Measurements from ENCODE around the gene PVALB. TPM values are rescaled to one million over a fixed set of nuclear protein-coding genes. Genes with fewer than 3 reads are reported as not detected.

Gene PVALB
- total and polyA plus RNA-seq, 9 of the 15 experiments (the other 6 are each of a cell fraction or from before 2014, with no cell fraction given): not detected

- intact Hi-C loops (cut with micrococcal nuclease): no loop called here
- CTCF ChIA-PET (ENCODE audit: low intra/inter-chr PET ratio): no interaction called here
- no peak for ATAC-seq
These were observed 47.8 kb upstream of the PVALB start for GRCh38 chr22:36864454-36865215.

More at GRCh38 chr22:36864454-36865215, 47.8 kb upstream of the PVALB start:
- Histone ChIP-seq H3K9me1 (ENCODE audit: control insufficient read depth, insufficient read depth, low read length) (no peaks in the 10 kb centered on the region), H3K27ac (ENCODE audit: extremely low read depth, low read depth, low read length) (no peak overlapping the region), H3K4me3 (no peak overlapping the region), H3K9ac (ENCODE audit: insufficient read depth in 1 of 2, low read depth in 2 of 2, low read length in 2 of 2) (no peak overlapping the region), H2AFZ (ENCODE audit: low read depth, low read length) (no peak overlapping the region), H3K27me3 (ENCODE audit: control insufficient read depth in 2 of 2, insufficient read depth in 2 of 2, low read length in 2 of 2) (peaks cover 0 to 5% of the 10 kb centered on the region in 2 experiments; a peak in 2 of 5 replicates), H3K4me1 (replicated peaks in 1 of 2; ENCODE audit: control insufficient read depth in 2 of 2, insufficient read depth in 2 of 2, low read length in 2 of 2) (peaks cover 0 to 13% of the 10 kb centered on the region in 2 experiments; a peak in 2 of 5 replicates), H4K20me1 (replicated peaks; ENCODE audit: control insufficient read depth, insufficient read depth, low read length) (no peaks in the 10 kb centered on the region), H3K9me3 (replicated peaks; ENCODE audit: control insufficient read depth, insufficient read depth, low read depth, low read length) (no peaks in the 10 kb centered on the region), H3K79me2 (ENCODE audit: control insufficient read depth, insufficient read depth, low read length) (no peaks in the 10 kb centered on the region), H3K4me2 (ENCODE audit: insufficient read depth, low read length) (no peak overlapping the region), H3K36me3 (ENCODE audit: control insufficient read depth, insufficient read depth, low read length) (no peaks in the 10 kb centered on the region)
- no peak for TF ChIP-seq NR4A1 (CRISPR knock-in tag; IDR thresholded peaks at IDR 0.05)
- no peak for TF ChIP-seq NR4A1 (tag; IDR thresholded peaks at IDR 0.05)
- TF ChIP-seq PATZ1 (CRISPR knock-in tag; IDR thresholded peaks at IDR 0.05; ENCODE audit: borderline replicate concordance): no peak
- no peak for TF ChIP-seq SRSF1 (IDR thresholded peaks at IDR 0.05; ENCODE audit: low read depth, low read length)
- TF ChIP-seq HCFC1 (IDR thresholded peaks at IDR 0.05; ENCODE audit: low read depth, low read length): no peak
- TF ChIP-seq NFIC (IDR thresholded peaks at IDR 0.05): peak; percentile 11; the same call in 1 of the 2 replicates
- 5% methylated on average over 12 of the region's 14 CpGs for WGBS (ENCODE audit: insufficient coverage, low coverage, missing lambda C conversion rate)
- POLR2A ChIA-PET: no interaction called here
- no peak for FAIRE-seq
- BruUV-seq (replicated peaks): no TSS peak
- in situ Hi-C loops (cut with MboI): loop anchor here (10.0 kb wide), 1 partner anchor 320 kb away; no protein-coding TSS in a partner anchor
- DNase-seq (ENCODE audit: extremely low read depth in 1 of 4, low spot score in 3 of 4): no peak

All from K562 (cell line).